H1 (cell line): ENCODE results near the gene TMIGD3. TPM values are rescaled to one million over a fixed set of nuclear protein-coding genes. Genes with fewer than 3 reads are reported as not detected.

Source experiments
- polyA plus RNA-seq, 7 experiments: library from polyadenylated mRNA; depleted of rRNA in 3 of 7; stranded (reverse) in 5 of 7; unstranded in 2 of 7; fragments of >200 nt in 5 of 7; fragments of 200-250 nt in 2 of 7; gene quantifications; 1 replicate in 5 of 7; 2 replicates in 1 of 7; 4 replicates in 1 of 7; pipeline versions ENCODE4 v1.2.1 to v1.2.3, GENCODE V29; 2011 to 2013; ENCODE audit warnings: missing spikeins in 2 of 7, mixed read lengths in 2 of 7
- total RNA-seq: library from RNA; stranded (reverse); fragmentation: NEBNext Ultra II Directional; extraction: Animal tissue kit (Norgen Biotek cat#: 25700); gene quantifications from 2 replicates; pipeline ENCODE4 v1.2.1, GENCODE V29; 2021
- TF ChIP-seq, protein P1 (sequence below): fragments of 300-600 bp; sonication (generic); IDR thresholded peaks from 2 replicates; pipeline ENCODE4 v1.7.1; 2012; ENCODE audit warnings: low read length, moderate library complexity, mild to moderate bottlenecking, inconsistent platforms; ENCODE audit not compliant: insufficient replicate concordance

Gene TMIGD3
- total and polyA plus RNA-seq, 2 of the 8 experiments (the other 6 are each of a cell fraction or from before 2014, with no cell fraction given), result not detected

DNA sequence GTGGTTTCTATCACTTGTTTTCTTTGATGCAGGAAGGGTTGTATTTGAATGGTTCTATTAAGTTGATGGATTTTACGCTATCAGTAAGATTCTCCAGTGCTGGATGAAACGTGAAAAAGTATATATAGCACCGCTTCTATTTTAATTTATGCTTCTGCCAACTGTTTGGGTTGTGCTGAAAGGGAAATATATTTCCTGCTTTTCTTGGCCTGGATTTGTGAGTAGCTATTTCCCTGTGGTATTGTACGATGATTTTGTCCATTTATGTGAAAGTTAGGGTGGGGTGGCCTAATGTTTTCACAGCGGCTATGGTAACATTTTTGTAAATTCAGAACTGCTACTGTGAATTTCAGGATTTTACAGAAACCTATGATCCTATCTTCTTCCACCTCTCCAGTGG, 29.3 kb downstream of the TMIGD3 start (continued):
- TF ChIP-seq, protein P1, sequence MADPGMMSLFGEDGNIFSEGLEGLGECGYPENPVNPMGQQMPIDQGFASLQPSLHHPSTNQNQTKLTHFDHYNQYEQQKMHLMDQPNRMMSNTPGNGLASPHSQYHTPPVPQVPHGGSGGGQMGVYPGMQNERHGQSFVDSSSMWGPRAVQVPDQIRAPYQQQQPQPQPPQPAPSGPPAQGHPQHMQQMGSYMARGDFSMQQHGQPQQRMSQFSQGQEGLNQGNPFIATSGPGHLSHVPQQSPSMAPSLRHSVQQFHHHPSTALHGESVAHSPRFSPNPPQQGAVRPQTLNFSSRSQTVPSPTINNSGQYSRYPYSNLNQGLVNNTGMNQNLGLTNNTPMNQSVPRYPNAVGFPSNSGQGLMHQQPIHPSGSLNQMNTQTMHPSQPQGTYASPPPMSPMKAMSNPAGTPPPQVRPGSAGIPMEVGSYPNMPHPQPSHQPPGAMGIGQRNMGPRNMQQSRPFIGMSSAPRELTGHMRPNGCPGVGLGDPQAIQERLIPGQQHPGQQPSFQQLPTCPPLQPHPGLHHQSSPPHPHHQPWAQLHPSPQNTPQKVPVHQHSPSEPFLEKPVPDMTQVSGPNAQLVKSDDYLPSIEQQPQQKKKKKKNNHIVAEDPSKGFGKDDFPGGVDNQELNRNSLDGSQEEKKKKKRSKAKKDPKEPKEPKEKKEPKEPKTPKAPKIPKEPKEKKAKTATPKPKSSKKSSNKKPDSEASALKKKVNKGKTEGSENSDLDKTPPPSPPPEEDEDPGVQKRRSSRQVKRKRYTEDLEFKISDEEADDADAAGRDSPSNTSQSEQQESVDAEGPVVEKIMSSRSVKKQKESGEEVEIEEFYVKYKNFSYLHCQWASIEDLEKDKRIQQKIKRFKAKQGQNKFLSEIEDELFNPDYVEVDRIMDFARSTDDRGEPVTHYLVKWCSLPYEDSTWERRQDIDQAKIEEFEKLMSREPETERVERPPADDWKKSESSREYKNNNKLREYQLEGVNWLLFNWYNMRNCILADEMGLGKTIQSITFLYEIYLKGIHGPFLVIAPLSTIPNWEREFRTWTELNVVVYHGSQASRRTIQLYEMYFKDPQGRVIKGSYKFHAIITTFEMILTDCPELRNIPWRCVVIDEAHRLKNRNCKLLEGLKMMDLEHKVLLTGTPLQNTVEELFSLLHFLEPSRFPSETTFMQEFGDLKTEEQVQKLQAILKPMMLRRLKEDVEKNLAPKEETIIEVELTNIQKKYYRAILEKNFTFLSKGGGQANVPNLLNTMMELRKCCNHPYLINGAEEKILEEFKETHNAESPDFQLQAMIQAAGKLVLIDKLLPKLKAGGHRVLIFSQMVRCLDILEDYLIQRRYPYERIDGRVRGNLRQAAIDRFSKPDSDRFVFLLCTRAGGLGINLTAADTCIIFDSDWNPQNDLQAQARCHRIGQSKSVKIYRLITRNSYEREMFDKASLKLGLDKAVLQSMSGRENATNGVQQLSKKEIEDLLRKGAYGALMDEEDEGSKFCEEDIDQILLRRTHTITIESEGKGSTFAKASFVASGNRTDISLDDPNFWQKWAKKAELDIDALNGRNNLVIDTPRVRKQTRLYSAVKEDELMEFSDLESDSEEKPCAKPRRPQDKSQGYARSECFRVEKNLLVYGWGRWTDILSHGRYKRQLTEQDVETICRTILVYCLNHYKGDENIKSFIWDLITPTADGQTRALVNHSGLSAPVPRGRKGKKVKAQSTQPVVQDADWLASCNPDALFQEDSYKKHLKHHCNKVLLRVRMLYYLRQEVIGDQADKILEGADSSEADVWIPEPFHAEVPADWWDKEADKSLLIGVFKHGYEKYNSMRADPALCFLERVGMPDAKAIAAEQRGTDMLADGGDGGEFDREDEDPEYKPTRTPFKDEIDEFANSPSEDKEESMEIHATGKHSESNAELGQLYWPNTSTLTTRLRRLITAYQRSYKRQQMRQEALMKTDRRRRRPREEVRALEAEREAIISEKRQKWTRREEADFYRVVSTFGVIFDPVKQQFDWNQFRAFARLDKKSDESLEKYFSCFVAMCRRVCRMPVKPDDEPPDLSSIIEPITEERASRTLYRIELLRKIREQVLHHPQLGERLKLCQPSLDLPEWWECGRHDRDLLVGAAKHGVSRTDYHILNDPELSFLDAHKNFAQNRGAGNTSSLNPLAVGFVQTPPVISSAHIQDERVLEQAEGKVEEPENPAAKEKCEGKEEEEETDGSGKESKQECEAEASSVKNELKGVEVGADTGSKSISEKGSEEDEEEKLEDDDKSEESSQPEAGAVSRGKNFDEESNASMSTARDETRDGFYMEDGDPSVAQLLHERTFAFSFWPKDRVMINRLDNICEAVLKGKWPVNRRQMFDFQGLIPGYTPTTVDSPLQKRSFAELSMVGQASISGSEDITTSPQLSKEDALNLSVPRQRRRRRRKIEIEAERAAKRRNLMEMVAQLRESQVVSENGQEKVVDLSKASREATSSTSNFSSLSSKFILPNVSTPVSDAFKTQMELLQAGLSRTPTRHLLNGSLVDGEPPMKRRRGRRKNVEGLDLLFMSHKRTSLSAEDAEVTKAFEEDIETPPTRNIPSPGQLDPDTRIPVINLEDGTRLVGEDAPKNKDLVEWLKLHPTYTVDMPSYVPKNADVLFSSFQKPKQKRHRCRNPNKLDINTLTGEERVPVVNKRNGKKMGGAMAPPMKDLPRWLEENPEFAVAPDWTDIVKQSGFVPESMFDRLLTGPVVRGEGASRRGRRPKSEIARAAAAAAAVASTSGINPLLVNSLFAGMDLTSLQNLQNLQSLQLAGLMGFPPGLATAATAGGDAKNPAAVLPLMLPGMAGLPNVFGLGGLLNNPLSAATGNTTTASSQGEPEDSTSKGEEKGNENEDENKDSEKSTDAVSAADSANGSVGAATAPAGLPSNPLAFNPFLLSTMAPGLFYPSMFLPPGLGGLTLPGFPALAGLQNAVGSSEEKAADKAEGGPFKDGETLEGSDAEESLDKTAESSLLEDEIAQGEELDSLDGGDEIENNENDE, result no peak
